H1 (cell line): ENCODE measurements around the gene TTC23. TPM values are rescaled to one million over a fixed set of nuclear protein-coding genes. Genes with fewer than 3 reads are reported as not detected.

Experiments
- CTCF ChIA-PET: fragments of 300-600 bp; sonication (Branson Sonifier 250); formaldehyde crosslinking; loops from one replicate; lab custom pipeline; 2021; ENCODE audit not compliant: partially characterized antibody; lab: Charles Lee
- POLR2A ChIA-PET: fragments of 300-600 bp; sonication (Branson Sonifier 250); formaldehyde crosslinking; loops from one replicate; lab custom pipeline; 2021; ENCODE audit warnings: inconsistent platforms; ENCODE audit not compliant: partially characterized antibody; lab: Charles Lee
- DNase-seq, 2 experiments: peaks; one replicate each; pipeline versions ENCODE4 v3.0.0 to v3.0.0-alpha.2; 2010 to 2022; ENCODE audit warnings: low spot score in 2 of 2, low read depth in 1 of 2, mixed read lengths in 1 of 2
- FAIRE-seq: peaks from 2 replicates; lab custom pipeline; 2011; peaks lifted over from hg19 to GRCh38; lab: Jason Lieb, UNC
- H2AFZ ChIP-seq: 2 replicates; pipeline ENCODE4 v1.8.1; 2012; ENCODE audit warnings: low read length, inconsistent platforms
- H2AK5ac ChIP-seq: 2 replicates; pipeline ENCODE4 v1.6.1; 2013; ENCODE audit warnings: low read depth, low read length
- H2BK120ac ChIP-seq: replicated peaks from 2 replicates; pipeline ENCODE3; 2013; ENCODE audit warnings: low read depth, low read length, inconsistent platforms
- H2BK12ac ChIP-seq: 2 replicates; pipeline ENCODE4 v1.6.1; 2013; ENCODE audit warnings: low read depth, low read length
- H2BK15ac ChIP-seq: 2 replicates; pipeline ENCODE4 v1.6.1; 2013; ENCODE audit warnings: low read length
- H2BK20ac ChIP-seq: 2 replicates; pipeline ENCODE4 v1.6.1; 2013; ENCODE audit warnings: low read length
- H2BK5ac ChIP-seq: 2 replicates; pipeline ENCODE4 v1.6.1; 2013; ENCODE audit warnings: low read depth, low read length
- H3K14ac ChIP-seq: 2 replicates; pipeline ENCODE4 v1.6.1; 2013; ENCODE audit warnings: inconsistent platforms; ENCODE audit not compliant: insufficient read length
- H3K18ac ChIP-seq: 2 replicates; pipeline ENCODE4 v1.6.1; 2013; ENCODE audit warnings: low read length; ENCODE audit errors: extremely low read depth
- H3K23ac ChIP-seq: 2 replicates; pipeline ENCODE4 v1.6.1; 2013; ENCODE audit warnings: inconsistent platforms; ENCODE audit not compliant: insufficient read length
- H3K23me2 ChIP-seq: 2 replicates; pipeline ENCODE4 v1.6.1; 2013; ENCODE audit warnings: low read depth, low read length
- H3K27ac ChIP-seq: 2 replicates; pipeline ENCODE4 v1.6.1; 2011; ENCODE audit warnings: low read depth, low read length, inconsistent platforms
- H3K27me3 ChIP-seq, 4 experiments: replicated peaks in 1 of 4; 1 replicate in 1 of 4; 2 replicates in 3 of 4; pipeline versions ENCODE4 v1.6.1 to v1.8.1; 2011 to 2013; ENCODE audit warnings: low read length in 3 of 4, mild to moderate bottlenecking in 3 of 4, inconsistent platforms in 2 of 4, mixed read lengths in 2 of 4, moderate library complexity in 1 of 4; ENCODE audit not compliant: control insufficient read depth in 3 of 4, insufficient read depth in 3 of 4; ENCODE audit errors: extremely low read depth in 1 of 4
- H3K36me3 ChIP-seq, 4 experiments: 2 replicates each; pipeline versions ENCODE4 v1.6.1 to v1.8.1; 2011 to 2013; ENCODE audit warnings: mild to moderate bottlenecking in 4 of 4, low read length in 3 of 4, moderate library complexity in 2 of 4, control low read depth in 1 of 4, inconsistent platforms in 1 of 4; ENCODE audit not compliant: insufficient read depth in 4 of 4, control insufficient read depth in 2 of 4
- H3K4ac ChIP-seq: replicated peaks from 2 replicates; pipeline ENCODE3; 2013; ENCODE audit warnings: low read length, low read depth, mixed read lengths, inconsistent platforms; ENCODE audit not compliant: insufficient read length
- H3K4me1 ChIP-seq, 4 experiments: replicated peaks in 1 of 4; 1 replicate in 1 of 4; 2 replicates in 3 of 4; pipeline versions ENCODE4 v1.6.1 to v1.8.1; 2011 to 2013; ENCODE audit warnings: low read length in 3 of 4, inconsistent platforms in 2 of 4, mixed read lengths in 1 of 4; ENCODE audit not compliant: insufficient read depth in 4 of 4, control insufficient read depth in 3 of 4
- H3K4me2 ChIP-seq, 2 experiments: 2 replicates each; pipeline versions ENCODE4 v1.6.1 to v1.8.1; 2011 to 2013; ENCODE audit warnings: low read depth in 2 of 2, low read length in 2 of 2, control low read depth in 1 of 2, inconsistent platforms in 1 of 2, mild to moderate bottlenecking in 1 of 2; ENCODE audit not compliant: insufficient read depth in 1 of 2
- H3K4me3 ChIP-seq, 4 experiments: fragments of 200-600, 300-600 bp in 1 of 4; sonication (generic), shearing (Covaris generic), sonication (Bioruptor Twin) in 1 of 4; 2 replicates each; pipeline versions ENCODE4 v1.5.1 to v1.8.1; 2011 to 2016; ENCODE audit warnings: low read length in 4 of 4, low read depth in 3 of 4, control low read depth in 2 of 4, inconsistent platforms in 2 of 4, mild to moderate bottlenecking in 2 of 4, mixed read lengths in 1 of 4, moderate library complexity in 1 of 4; ENCODE audit not compliant: insufficient read depth in 2 of 4; ENCODE audit errors: extremely low read depth in 1 of 4
- H3K56ac ChIP-seq: replicated peaks from 2 replicates; pipeline ENCODE3; 2013; ENCODE audit warnings: low read depth, mild to moderate bottlenecking, mixed read lengths, low read length, inconsistent platforms; ENCODE audit not compliant: insufficient read length
- H3K79me1 ChIP-seq: 2 replicates; pipeline ENCODE4 v1.6.1; 2013; ENCODE audit warnings: low read depth, low read length, control low read depth
- H3K79me2 ChIP-seq, 2 experiments: 2 replicates each; pipeline versions ENCODE4 v1.6.1 to v1.8.1; 2012 to 2013; ENCODE audit warnings: low read length in 2 of 2, mild to moderate bottlenecking in 2 of 2, inconsistent platforms in 1 of 2; ENCODE audit not compliant: insufficient read depth in 2 of 2, control insufficient read depth in 1 of 2
- H3K9ac ChIP-seq, 4 experiments: replicated peaks in 1 of 4; 1 replicate in 1 of 4; 2 replicates in 3 of 4; pipeline versions ENCODE4 v1.6.1 to v1.8.1; 2011 to 2013; ENCODE audit warnings: low read depth in 3 of 4, low read length in 3 of 4, control low read depth in 2 of 4, mild to moderate bottlenecking in 2 of 4, moderate library complexity in 2 of 4, inconsistent platforms in 1 of 4; ENCODE audit errors: extremely low read depth in 1 of 4
- H3K9me3 ChIP-seq, 2 experiments: 2 replicates each; pipeline versions ENCODE4 v1.6.1 to v1.8.1; 2012 to 2013; ENCODE audit warnings: mild to moderate bottlenecking in 2 of 2, moderate library complexity in 2 of 2, control low read depth in 1 of 2, inconsistent platforms in 1 of 2, low read depth in 1 of 2, low read length in 1 of 2, mixed read lengths in 1 of 2; ENCODE audit not compliant: insufficient read depth in 2 of 2
- H4K20me1 ChIP-seq, 2 experiments: replicated peaks in 1 of 2; 2 replicates each; pipeline versions ENCODE3 to v1.8.1; 2011 to 2013; ENCODE audit warnings: inconsistent platforms in 2 of 2, low read length in 2 of 2, mild to moderate bottlenecking in 1 of 2; ENCODE audit not compliant: insufficient read depth in 2 of 2, control insufficient read depth in 1 of 2
- H4K5ac ChIP-seq: 2 replicates; pipeline ENCODE4 v1.6.1; 2013; ENCODE audit warnings: low read length, low read depth, mixed read lengths, inconsistent platforms; ENCODE audit not compliant: insufficient read length
- H4K8ac ChIP-seq: 2 replicates; pipeline ENCODE4 v1.8.0; 2013; ENCODE audit warnings: mild to moderate bottlenecking, moderate library complexity, low read length, inconsistent platforms; ENCODE audit not compliant: insufficient read depth; ENCODE audit errors: extremely low read depth
- H4K91ac ChIP-seq: replicated peaks from 2 replicates; pipeline ENCODE3; 2013; ENCODE audit warnings: low read length, mixed read lengths, inconsistent platforms; ENCODE audit not compliant: insufficient read length
- ASH2L ChIP-seq: fragments of 200-600, 300-600 bp; sonication (generic); IDR thresholded peaks from one replicate; pipeline ENCODE4 v1.7.1; 2017; ENCODE audit warnings: low read length
- CEBPB ChIP-seq: IDR thresholded peaks from 2 replicates; pipeline ENCODE4 v1.6.1; 2012; ENCODE audit warnings: low read depth, low read length
- EGR1 ChIP-seq: IDR thresholded peaks from 2 replicates; pipeline ENCODE4 v1.6.1; 2011; ENCODE audit warnings: low read depth, low read length, borderline replicate concordance
- NRF1 ChIP-seq: IDR thresholded peaks from 2 replicates; pipeline ENCODE4 v1.6.1; 2011; ENCODE audit warnings: mild to moderate bottlenecking, low read depth, low read length, improper control_type of control experiment
- WGBS, 2 experiments: shearing (Covaris generic) in 1 of 2; methylation state at CpG; one replicate each; pipeline versions ENCODE4 v1.1.6 to v1.1.7; 2013 to 2015; ENCODE audit warnings: low lambda C conversion rate in 2 of 2, mixed read lengths in 2 of 2, inconsistent platforms in 1 of 2, low coverage in 1 of 2, missing lambda C conversion rate in 1 of 2; ENCODE audit not compliant: insufficient replicate concordance in 2 of 2, insufficient coverage in 1 of 2, insufficient read length in 1 of 2; ENCODE audit errors: extremely low coverage in 1 of 2, missing lambda C conversion rate in 1 of 2; 5-methylcytosine and 5-hydroxymethylcytosine counted together
- polyA plus RNA-seq, 7 experiments: library from polyadenylated mRNA; depleted of rRNA in 3 of 7; stranded (reverse) in 5 of 7; unstranded in 2 of 7; fragments of >200 nt in 5 of 7; fragments of 200-250 nt in 2 of 7; gene quantifications; 1 replicate in 5 of 7; 2 replicates in 1 of 7; 4 replicates in 1 of 7; pipeline versions ENCODE4 v1.2.1 to v1.2.3, GENCODE V29; 2011 to 2013; ENCODE audit warnings: missing spikeins in 2 of 7, mixed read lengths in 2 of 7
- total RNA-seq: library from RNA; stranded (reverse); fragmentation: NEBNext Ultra II Directional; extraction: Animal tissue kit (Norgen Biotek cat#: 25700); gene quantifications from 2 replicates; pipeline ENCODE4 v1.2.1, GENCODE V29; 2021

TTC23 gene
- total and polyA plus RNA-seq, 2 of the 8 experiments (the other 6 are each of a cell fraction or from before 2014, with no cell fraction given) = 4.8 to 23.0 TPM

DNA sequence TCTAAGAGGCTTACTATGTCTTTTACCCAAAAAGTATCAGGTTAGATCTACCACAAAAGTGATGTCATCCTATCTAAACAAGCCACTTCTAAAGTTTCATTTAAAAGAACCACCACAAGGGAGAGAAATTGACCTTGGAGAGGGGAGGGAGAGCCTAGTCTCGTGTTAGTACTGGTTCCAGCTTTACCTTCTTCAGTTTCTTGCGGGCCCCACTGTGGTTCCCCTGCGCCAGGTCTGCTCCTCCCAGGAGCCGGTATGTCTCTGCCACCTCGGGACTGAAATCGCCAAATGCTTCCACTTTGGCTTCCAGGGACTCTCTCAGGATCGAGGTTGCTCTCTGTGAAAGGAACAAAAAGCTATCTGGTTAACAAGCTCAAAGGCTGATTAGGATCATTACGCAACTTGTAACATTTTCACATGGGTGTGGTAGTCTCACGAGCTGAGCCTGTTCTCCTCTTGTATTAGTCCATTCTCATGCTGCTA, 93.4 kb downstream of the TTC23 start:
- no peaks in the 10 kb centered on the region for H3K23me2 ChIP-seq
- no peak overlapping the region for H3K56ac ChIP-seq
- no peak overlapping the region for H3K18ac ChIP-seq
- H4K20me1 ChIP-seq = no peaks in the 10 kb centered on the region
- no peaks in the 10 kb centered on the region for H3K79me1 ChIP-seq
- H2BK15ac ChIP-seq = no peak overlapping the region
- peak; percentile 79 for TF ChIP-seq CEBPB
- no peak for TF ChIP-seq ASH2L
- no peak for TF ChIP-seq NRF1
- TF ChIP-seq EGR1 = no peak
- H4K91ac ChIP-seq = no peak overlapping the region
- no peaks in the 10 kb centered on the region for H3K79me2 ChIP-seq
- ChIA-PET CTCF (interaction anchor here (1.3 to 1.6 kb wide), 2 partner anchors 10 to 13 kb away, joined by 3 read pairs; no protein-coding TSS in a partner anchor), POLR2A (interaction anchor here (0.6 kb wide), 1 partner anchor 213 kb away, joined by 3 read pairs; no protein-coding TSS in a partner anchor)
- no peak overlapping the region for H2AFZ ChIP-seq
- no peak overlapping the region for H2BK20ac ChIP-seq
- H3K23ac ChIP-seq = no peak overlapping the region
- H2BK5ac ChIP-seq = no peak overlapping the region
- H4K5ac ChIP-seq = no peak overlapping the region
- no peak overlapping the region for H4K8ac ChIP-seq
- H2BK12ac ChIP-seq = no peak overlapping the region
- H3K14ac ChIP-seq = no peak overlapping the region
- no peak for DNase-seq
- H3K4me2 ChIP-seq = no peak overlapping the region
- H2BK120ac ChIP-seq = no peak overlapping the region
- H3K27ac ChIP-seq = no peak overlapping the region
- H3K4ac ChIP-seq = no peak overlapping the region
- no peaks in the 10 kb centered on the region for H3K27me3 ChIP-seq
- H3K9me3 ChIP-seq = no peaks in the 10 kb centered on the region
- H3K4me1 ChIP-seq = peaks cover 0 to 4% (median 3%) of the 10 kb centered on the region in 4 experiments; a peak in 4 of 7 replicates
- no peak overlapping the region for H3K4me3 ChIP-seq
- 96% methylated on average over 9 of the region's 9 CpGs; no CpG with 5 or more reads in 1 of the 2 experiments for WGBS, 2 experiments
- H3K36me3 ChIP-seq = peaks cover 0 to 4% (median 0%) of the 10 kb centered on the region in 4 experiments; a peak in 2 of 8 replicates
- no peak overlapping the region for H2AK5ac ChIP-seq
- H3K9ac ChIP-seq = no peak overlapping the region
- no peak for FAIRE-seq
